IMR-90 (cell line): ENCODE measurements around the gene GIPC3. TPM values are rescaled to one million over a fixed set of nuclear protein-coding genes. Genes with fewer than 3 reads are reported as not detected.
A peak's percentile ranks its signal among the peaks of the same experiment; 100 is the strongest.

Source experiments
- ATAC-seq: fragments of 200-7000 bp; cut with Tn5 transposase; 2 replicates; pipeline ENCODE4 v1.9.1; 2020; ENCODE audit warnings: low read depth, mild to moderate bottlenecking, moderate library complexity
- BruUV-seq: library from RNA; stranded (reverse); fragments of 400-500 nt; replicated peaks from 2 replicates; lab custom pipeline; 2021; lab: Mats Ljungman, UMichigan
- CTCF ChIA-PET: fragments of 300-600 bp; formaldehyde crosslinking; extraction: SDS; loops from one replicate; lab custom pipeline; 2021; ENCODE audit warnings: antibody characterized with exemption; lab: Yijun Ruan, JAX
- POLR2A ChIA-PET: fragments of 300-600 bp; sonication (Branson Sonifier 250); formaldehyde crosslinking; loops from one replicate; lab custom pipeline; 2022; ENCODE audit warnings: antibody characterized with exemption; ENCODE audit not compliant: unreplicated experiment; lab: Charles Lee
- DNase-seq: peaks from one replicate; pipeline ENCODE4 v3.0.0; 2013
- H2AFZ ChIP-seq: replicated peaks from 2 replicates; pipeline ENCODE3; 2013; ENCODE audit warnings: low read length, mild to moderate bottlenecking; ENCODE audit not compliant: poor library complexity
- H2AK5ac ChIP-seq: 2 replicates; pipeline ENCODE4 v1.6.1; 2013; ENCODE audit warnings: low read depth, low read length, inconsistent platforms
- H2AK9ac ChIP-seq: replicated peaks from 2 replicates; pipeline ENCODE3; 2013; ENCODE audit warnings: mild to moderate bottlenecking, low read depth, low read length, moderate library complexity; ENCODE audit not compliant: poor library complexity
- H2BK120ac ChIP-seq: 2 replicates; pipeline ENCODE4 v1.6.1; 2013; ENCODE audit warnings: low read depth, low read length, inconsistent platforms
- H2BK15ac ChIP-seq: 3 replicates; pipeline ENCODE4 v1.6.1; 2013; ENCODE audit warnings: low read depth, low read length, inconsistent platforms
- H2BK20ac ChIP-seq: 2 replicates; pipeline ENCODE4 v1.6.1; 2013; ENCODE audit warnings: low read depth, mild to moderate bottlenecking, inconsistent platforms, low read length, moderate library complexity
- H2BK5ac ChIP-seq: 2 replicates; pipeline ENCODE4 v1.6.1; 2013; ENCODE audit warnings: mild to moderate bottlenecking, low read depth, low read length, inconsistent platforms; ENCODE audit not compliant: poor library complexity, severe bottlenecking
- H3K14ac ChIP-seq: replicated peaks from 2 replicates; pipeline ENCODE4 v1.6.1; 2013; ENCODE audit warnings: low read depth, low read length, inconsistent platforms
- H3K18ac ChIP-seq: 2 replicates; pipeline ENCODE4 v1.6.1; 2013; ENCODE audit warnings: low read depth, low read length, control low read depth
- H3K23ac ChIP-seq: 2 replicates; pipeline ENCODE4 v1.6.1; 2013; ENCODE audit warnings: low read depth, low read length, inconsistent platforms
- H3K27ac ChIP-seq: 2 replicates; pipeline ENCODE4 v1.5.1; 2013; ENCODE audit warnings: mild to moderate bottlenecking, control low read depth, low read length; ENCODE audit not compliant: insufficient read depth
- H3K27me3 ChIP-seq: 2 replicates; pipeline ENCODE4 v1.6.1; 2013; ENCODE audit warnings: low read length; ENCODE audit not compliant: control insufficient read depth, insufficient read depth
- H3K36me3 ChIP-seq: 2 replicates; pipeline ENCODE4 v1.6.1; 2013; ENCODE audit warnings: low read length, mixed read lengths; ENCODE audit not compliant: control insufficient read depth, insufficient read depth
- H3K4ac ChIP-seq: 2 replicates; pipeline ENCODE4 v1.6.1; 2013; ENCODE audit warnings: low read depth, low read length, inconsistent platforms
- H3K4me1 ChIP-seq: 2 replicates; pipeline ENCODE4 v1.6.1; 2013; ENCODE audit warnings: low read length, mixed read lengths; ENCODE audit not compliant: control insufficient read depth, insufficient read depth
- H3K4me2 ChIP-seq: 2 replicates; pipeline ENCODE4 v1.6.1; 2013; ENCODE audit warnings: low read depth, mild to moderate bottlenecking, control low read depth, low read length, moderate library complexity
- H3K4me3 ChIP-seq: 2 replicates; pipeline ENCODE4 v1.5.1; 2013; ENCODE audit warnings: low read depth, mild to moderate bottlenecking, control low read depth, low read length, moderate library complexity; ENCODE audit not compliant: insufficient read depth
- H3K56ac ChIP-seq: 2 replicates; pipeline ENCODE4 v1.6.1; 2013; ENCODE audit warnings: low read length, inconsistent platforms; ENCODE audit not compliant: insufficient read depth; ENCODE audit errors: extremely low read depth
- H3K79me1 ChIP-seq, 2 experiments: 2 replicates each; pipeline ENCODE4 v1.6.1; 2013; ENCODE audit warnings: low read length in 2 of 2, inconsistent platforms in 1 of 2, low read depth in 1 of 2
- H3K9ac ChIP-seq: 2 replicates; pipeline ENCODE4 v1.6.1; 2013; ENCODE audit warnings: low read depth, low read length, control low read depth
- H3K9me1 ChIP-seq: 2 replicates; pipeline ENCODE4 v1.6.1; 2013; ENCODE audit warnings: low read length, inconsistent platforms; ENCODE audit not compliant: insufficient read depth
- H3K9me3 ChIP-seq: 2 replicates; pipeline ENCODE4 v1.6.1; 2013; ENCODE audit warnings: low read length; ENCODE audit not compliant: control insufficient read depth, insufficient read depth
- H4K20me1 ChIP-seq: 2 replicates; pipeline ENCODE4 v1.6.1; 2013; ENCODE audit warnings: low read length, inconsistent platforms; ENCODE audit not compliant: insufficient read depth
- H4K5ac ChIP-seq: 2 replicates; pipeline ENCODE4 v1.6.1; 2013; ENCODE audit warnings: mild to moderate bottlenecking, low read depth, low read length, control low read depth
- H4K8ac ChIP-seq, 2 experiments: 2 replicates each; pipeline ENCODE4 v1.6.1; 2013; ENCODE audit warnings: low read depth in 2 of 2, low read length in 2 of 2, control low read depth in 1 of 2, inconsistent platforms in 1 of 2
- H4K91ac ChIP-seq: 2 replicates; pipeline ENCODE4 v1.6.1; 2013; ENCODE audit warnings: low read depth, low read length, inconsistent platforms; ENCODE audit not compliant: insufficient read depth
- POLR2A ChIP-seq: IDR thresholded peaks from 2 replicates; pipeline ENCODE4 v1.6.1; 2012; ENCODE audit warnings: mild to moderate bottlenecking, low read depth, low read length
- RAD21 ChIP-seq: IDR thresholded peaks from 2 replicates; pipeline ENCODE4 v1.6.1; 2012; ENCODE audit warnings: low read length, improper control_type of control experiment
- USF2 ChIP-seq: fragments of 150-350 bp; IDR thresholded peaks from 2 replicates; pipeline ENCODE4 v1.6.1; 2017; ENCODE audit warnings: mild to moderate bottlenecking, antibody characterized with exemption, low read length, low read depth
- WGBS, 2 experiments: methylation state at CpG; one replicate each; pipeline versions ENCODE4 v1.1.5 to v1.1.7; 2013; ENCODE audit warnings: missing lambda C conversion rate in 2 of 2; ENCODE audit not compliant: insufficient read length in 1 of 2; ENCODE audit errors: extremely low coverage in 2 of 2; 5-methylcytosine and 5-hydroxymethylcytosine counted together
- dilution Hi-C: fragments of 300-500 bp; cut with HindIII; formaldehyde crosslinking; loops from one replicate; pipeline ENCODE4 v1.14.3; 2018; ENCODE audit warnings: low sequenced_read_pairs; ENCODE audit not compliant: unreplicated experiment
- in situ Hi-C: fragments of 300-500 bp; cut with MboI; formaldehyde crosslinking; loops from 3 replicates; pipeline ENCODE4 v1.14.3; 2019; ENCODE audit warnings: low sequenced_read_pairs, inconsistent platforms, mixed read lengths
- intact Hi-C: fragments of 100-400 bp; cut with micrococcal nuclease; formaldehyde crosslinking; loops from 2 replicates; pipeline ENCODE4 v1.10.0; 2022
- polyA plus RNA-seq, 3 experiments: library from polyadenylated mRNA; depleted of rRNA; stranded (reverse); fragments of >200 nt; gene quantifications; 2 replicates each; pipeline ENCODE4 v1.2.3, GENCODE V29; 2012; ENCODE audit warnings: low replicate concordance in 1 of 3
- total RNA-seq: library from RNA; depleted of rRNA; stranded (reverse); fragments of >200 nt; gene quantifications from 2 replicates; pipeline ENCODE4 v1.2.3, GENCODE V29; 2012

GIPC3 gene
- total and polyA plus RNA-seq, 2 of the 4 experiments (the other 2 are of a cell fraction): under 0.01 to 0.36 TPM

- ChIA-PET POLR2A (no interaction called here), CTCF (no interaction called here)
- Histone ChIP-seq H2AK9ac (peak within 1 kb of the TSS; percentile 96), H3K4me2 (peak within 1 kb of the TSS; percentile 90), H3K23ac (peak within 1 kb of the TSS; percentile 82), H3K18ac (peak within 1 kb of the TSS; percentile 19), H2BK5ac (peak within 1 kb of the TSS; percentile 37), H3K36me3 (peaks cover 13% of the 10 kb centered on the region; the same call in 1 of the 2 replicates), H3K27ac (peak within 1 kb of the TSS; percentile 24), H2BK20ac (no peak within 1 kb of the TSS), H2BK120ac (peak within 1 kb of the TSS; percentile 9; the same call in 1 of the 2 replicates), H3K56ac (peak within 1 kb of the TSS; percentile 37; the same call in 1 of the 2 replicates), H2BK15ac (peak within 1 kb of the TSS; percentile 19; the same call in 1 of the 3 replicates), H3K14ac (peak within 1 kb of the TSS; percentile 78), H4K91ac (peak within 1 kb of the TSS; percentile 46), H2AK5ac (peak within 1 kb of the TSS; percentile 71), H3K4ac (peak within 1 kb of the TSS; percentile 61), H3K9ac (peak within 1 kb of the TSS; percentile 64), H3K4me1 (no peaks in the 10 kb centered on the region), H3K27me3 (no peaks in the 10 kb centered on the region), H2AFZ (peak within 1 kb of the TSS; percentile 91), H4K5ac (peak within 1 kb of the TSS; percentile 45), H3K9me1 (peaks cover 4% of the 10 kb centered on the region), H4K20me1 (peaks cover 10% of the 10 kb centered on the region; the same call in 1 of the 2 replicates), H4K8ac (peak within 1 kb of the TSS; percentile 86 to 99), H3K4me3 (peak within 1 kb of the TSS; percentile 87), H3K79me1 (peaks cover 7 to 22% of the 10 kb centered on the region in 2 experiments; a peak in 3 of 4 replicates), H3K9me3 (no peaks in the 10 kb centered on the region)
- no TSS peak for BruUV-seq
- 0% methylated on average over 4 of the region's 30 CpGs; no CpG with 5 or more reads in 1 of the 2 experiments for WGBS, 2 experiments
- TF ChIP-seq USF2: no peak
- TF ChIP-seq POLR2A: 0 out of 2 replicates have a peak, but pooled peaks have one; percentile 18
- no peak for TF ChIP-seq RAD21
- dilution Hi-C loops (no loop called here), intact Hi-C loops (no loop called here), in situ Hi-C loops (no loop called here)
- DNase-seq (no peak), ATAC-seq (no peak)
Measured at GRCh38 chr19:3572855-3573161, 12.5 kb upstream of the GIPC3 start, which contains the start of gene HMG20B. TSS of gene HMG20B (plus strand) at chr19:3572944. CDS start at chr19:3573310, 366 bp downstream.
